MCF 10A (cell line): ENCODE measurements around the gene RECK. TPM values are rescaled to one million over a fixed set of nuclear protein-coding genes. Genes with fewer than 3 reads are reported as not detected.

ENCODE experiments used
- BruUV-seq: library from RNA; stranded (reverse); fragments of 400-500 nt; replicated peaks from 2 replicates; lab custom pipeline; 2021; lab: Mats Ljungman, UMichigan
- CTCF ChIA-PET: fragments of 300-600 bp; sonication (Branson Sonifier 250); formaldehyde crosslinking; extraction: SDS; loops from one replicate; lab custom pipeline; 2021; ENCODE audit warnings: antibody characterized with exemption, inconsistent platforms; lab: Yijun Ruan, JAX
- POLR2A ChIA-PET: fragments of 300-600, 350-650 bp; sonication (Branson Sonifier 250); formaldehyde crosslinking; extraction: SDS; loops from one replicate; lab custom pipeline; 2020; ENCODE audit warnings: antibody characterized with exemption, inconsistent platforms; lab: Yijun Ruan, JAX
- DNase-seq: peaks from one replicate; pipeline ENCODE4 v3.0.0-alpha.2; 2018; ENCODE audit not compliant: unreplicated experiment
- H3K27ac Mint-ChIP-seq: one replicate; pipeline ENCODE4 v1.8.0; 2022; ENCODE audit warnings: mild to moderate bottlenecking, low read depth, mixed read lengths; ENCODE audit not compliant: unreplicated experiment
- H3K27me3 Mint-ChIP-seq: one replicate; pipeline ENCODE4 v1.8.0; 2022; ENCODE audit warnings: mixed read lengths; ENCODE audit not compliant: insufficient read depth, unreplicated experiment
- H3K36me3 Mint-ChIP-seq: one replicate; pipeline ENCODE4 v1.8.0; 2022; ENCODE audit warnings: mild to moderate bottlenecking, moderate library complexity, mixed read lengths; ENCODE audit not compliant: insufficient read depth, unreplicated experiment
- H3K4me1 Mint-ChIP-seq: one replicate; pipeline ENCODE4 v1.8.0; 2022; ENCODE audit warnings: mixed read lengths; ENCODE audit not compliant: insufficient read depth, unreplicated experiment
- H3K4me3 Mint-ChIP-seq: one replicate; pipeline ENCODE4 v1.8.0; 2022; ENCODE audit warnings: mild to moderate bottlenecking, moderate library complexity, mixed read lengths; ENCODE audit not compliant: unreplicated experiment
- H3K9me3 Mint-ChIP-seq: one replicate; pipeline ENCODE4 v1.8.0; 2022; ENCODE audit warnings: mixed read lengths; ENCODE audit not compliant: unreplicated experiment
- CTCF ChIP-seq: fragments of 200-600 bp; IDR thresholded peaks from one replicate; pipeline ENCODE4 v1.8.0; 2022; ENCODE audit warnings: antibody characterized with exemption, mild to moderate bottlenecking; ENCODE audit not compliant: unreplicated experiment
- intact Hi-C: fragments of 100-400 bp; cut with micrococcal nuclease; formaldehyde crosslinking; loops from 2 replicates; pipeline ENCODE4 v1.14.1; 2022
- total RNA-seq: library from RNA; stranded (reverse); gene quantifications from 2 replicates; pipeline ENCODE4 v1.2.3, GENCODE V29; 2022

Gene RECK
- total RNA-seq, 1 experiment from 2014 or later: 3.7 TPM

GRCh38 chr9:36039696-36040095 is 3.0 kb downstream of the RECK start:
- intact Hi-C loops: no loop called here
- ChIA-PET POLR2A (interaction anchor here (0.6 to 3.5 kb wide), 6 partner anchors 9 to 87 kb away, joined by 3 to 19 read pairs (median 7); no protein-coding TSS in a partner anchor), CTCF (interaction anchor here (0.5 kb wide), 1 partner anchor 71 kb away, joined by 4 read pairs; no protein-coding TSS in a partner anchor)
- no peak overlapping the region for H3K4me3 Mint-ChIP-seq
- no peaks in the 10 kb centered on the region for H3K9me3 Mint-ChIP-seq
- H3K36me3 Mint-ChIP-seq: no peaks in the 10 kb centered on the region
- BruUV-seq: no TSS peak
- peaks cover 25% of the 10 kb centered on the region for H3K4me1 Mint-ChIP-seq
- no peak overlapping the region for H3K27ac Mint-ChIP-seq
- H3K27me3 Mint-ChIP-seq: no peaks in the 10 kb centered on the region
- no peak for TF ChIP-seq CTCF
- DNase-seq: no peak

- no peaks in the 10 kb centered on the region for H3K36me3 Mint-ChIP-seq
- ChIA-PET POLR2A (interaction anchor here (0.6 to 3.4 kb wide), 6 partner anchors 9 to 86 kb away, joined by 3 to 19 read pairs (median 5); no protein-coding TSS in a partner anchor), CTCF (interaction anchor here (0.5 kb wide), 1 partner anchor 70 kb away, joined by 4 read pairs; no protein-coding TSS in a partner anchor)
- BruUV-seq: no TSS peak
- intact Hi-C loops: no loop called here
- peaks cover 25% of the 10 kb centered on the region for H3K4me1 Mint-ChIP-seq
- no peaks in the 10 kb centered on the region for H3K27me3 Mint-ChIP-seq
- no peak for DNase-seq
- H3K4me3 Mint-ChIP-seq: no peak overlapping the region
- no peaks in the 10 kb centered on the region for H3K9me3 Mint-ChIP-seq
- no peak overlapping the region for H3K27ac Mint-ChIP-seq
- TF ChIP-seq CTCF: no peak
These were observed 3.7 kb downstream of the RECK start for GRCh38 chr9:36040271-36040925.

- ChIA-PET CTCF (interaction anchor here (0.7 kb wide), 1 partner anchor 27 kb away, joined by 3 read pairs; no protein-coding TSS in a partner anchor), POLR2A (interaction anchor here (0.5 to 1.9 kb wide), 4 partner anchors 8 to 130 kb away, joined by 3 to 5 read pairs (median 4); no protein-coding TSS in a partner anchor)
- no peak overlapping the region for H3K27ac Mint-ChIP-seq
- peaks cover 25% of the 10 kb centered on the region for H3K4me1 Mint-ChIP-seq
- H3K36me3 Mint-ChIP-seq: no peaks in the 10 kb centered on the region
- TF ChIP-seq CTCF: no peak
- intact Hi-C loops: no loop called here
- H3K4me3 Mint-ChIP-seq: no peak overlapping the region
- BruUV-seq: no TSS peak
- H3K9me3 Mint-ChIP-seq: no peaks in the 10 kb centered on the region
- no peaks in the 10 kb centered on the region for H3K27me3 Mint-ChIP-seq
- no peak for DNase-seq
These were observed 4.8 kb downstream of the RECK start for GRCh38 chr9:36041506-36041905.

GRCh38 chr9:36045610-36046009 is 8.9 kb downstream of the RECK start:
- BruUV-seq: no TSS peak
- Mint-ChIP-seq H3K4me3 (no peak overlapping the region), H3K27me3 (no peaks in the 10 kb centered on the region), H3K9me3 (no peaks in the 10 kb centered on the region), H3K36me3 (no peaks in the 10 kb centered on the region), H3K4me1 (peaks cover 8% of the 10 kb centered on the region), H3K27ac (no peak overlapping the region)
- TF ChIP-seq CTCF: no peak
- intact Hi-C loops: no loop called here
- no peak for DNase-seq
- CTCF ChIA-PET: interaction anchor here (0.7 to 0.9 kb wide), 2 partner anchors 25 to 91 kb away, joined by 3 to 4 read pairs; no protein-coding TSS in a partner anchor
- POLR2A ChIA-PET: interaction anchor here (0.8 to 0.9 kb wide), 2 partner anchors 9 to 426 kb away, joined by 3 to 4 read pairs; partner anchors contain the start of gene RECK
